Measurements from ENCODE around the gene CACNA1I.

CACNA1I gene

GRCh38 chr22:39598017-39598965 is 27.7 kb downstream of the CACNA1I start:
- no peak for DNase-seq

GRCh38 chr22:39600491-39601179 is 30.1 kb downstream of the CACNA1I start:
- no peak for DNase-seq

GRCh38 chr22:39601180-39601535 is 30.6 kb downstream of the CACNA1I start:
- no peak for DNase-seq

- no peak for DNase-seq
These were observed 32.8 kb downstream of the CACNA1I start for GRCh38 chr22:39603345-39603744.

- no peak for DNase-seq
These were observed 39.7 kb downstream of the CACNA1I start for GRCh38 chr22:39610246-39610645.

GRCh38 chr22:39610766-39611165 is 40.2 kb downstream of the CACNA1I start:
- DNase-seq: no peak

- DNase-seq: no peak
These were observed 40.8 kb downstream of the CACNA1I start for GRCh38 chr22:39611360-39611759.

GRCh38 chr22:39612811-39613548 is 42.4 kb downstream of the CACNA1I start:
- DNase-seq: no peak

- DNase-seq: no peak
These were observed 43.0 kb downstream of the CACNA1I start for GRCh38 chr22:39613549-39613921.

- DNase-seq: no peak
These were observed 43.9 kb downstream of the CACNA1I start for GRCh38 chr22:39614442-39614841.

GRCh38 chr22:39616051-39616450 is 45.5 kb downstream of the CACNA1I start:
- no peak for DNase-seq

- DNase-seq: no peak
These were observed 46.2 kb downstream of the CACNA1I start for GRCh38 chr22:39616781-39617180.

GRCh38 chr22:39617342-39617741 is 46.8 kb downstream of the CACNA1I start:
- no peak for DNase-seq

- no peak for DNase-seq
These were observed 47.6 kb downstream of the CACNA1I start for GRCh38 chr22:39617970-39618757.

- DNase-seq: no peak
These were observed 48.5 kb downstream of the CACNA1I start for GRCh38 chr22:39618996-39619530.

- DNase-seq: no peak
These were observed 50.6 kb downstream of the CACNA1I start for GRCh38 chr22:39620924-39621690.

GRCh38 chr22:39621826-39622225 is 51.3 kb downstream of the CACNA1I start:
- no peak for DNase-seq

- peak; percentile 32 for DNase-seq
These were observed 52.4 kb downstream of the CACNA1I start for GRCh38 chr22:39622881-39623367.

GRCh38 chr22:39623603-39624500 is 53.3 kb downstream of the CACNA1I start:
- no peak for DNase-seq

- DNase-seq: no peak
These were observed 53.9 kb downstream of the CACNA1I start for GRCh38 chr22:39624501-39624821.

Data from NCI-H1694 (cell line).